H9 (cell line): Measurements from ENCODE around the gene SRP68. TPM values are rescaled to one million over a fixed set of nuclear protein-coding genes. Genes with fewer than 3 reads are reported as not detected.

ENCODE experiments used
- DNase-seq: peaks from one replicate; pipeline ENCODE4 v3.0.0-alpha.2; 2017
- H2AFZ ChIP-seq: one replicate; pipeline ENCODE4 v1.6.1; 2013; ENCODE audit warnings: mild to moderate bottlenecking, low read length, control low read depth, moderate library complexity
- H2AK5ac ChIP-seq: 2 replicates; pipeline ENCODE4 v1.6.1; 2013; ENCODE audit warnings: low read length, control low read depth, mixed read lengths; ENCODE audit not compliant: insufficient read length
- H2BK120ac ChIP-seq: one replicate; pipeline ENCODE4 v1.6.1; 2013; ENCODE audit warnings: low read depth, mild to moderate bottlenecking, low read length, control low read depth, inconsistent platforms; ENCODE audit not compliant: poor library complexity, severe bottlenecking
- H2BK12ac ChIP-seq: 2 replicates; pipeline ENCODE4 v1.6.1; 2013; ENCODE audit warnings: low read length, control low read depth, mixed read lengths, low read depth; ENCODE audit not compliant: insufficient read length
- H2BK15ac ChIP-seq: 2 replicates; pipeline ENCODE4 v1.6.1; 2013; ENCODE audit warnings: low read depth, low read length, control low read depth
- H2BK20ac ChIP-seq: one replicate; pipeline ENCODE4 v1.6.1; 2013; ENCODE audit warnings: low read depth, mild to moderate bottlenecking, low read length, control low read depth, inconsistent platforms; ENCODE audit not compliant: poor library complexity, severe bottlenecking
- H2BK5ac ChIP-seq: 2 replicates; pipeline ENCODE4 v1.6.1; 2013; ENCODE audit warnings: low read length, control low read depth, mixed read lengths; ENCODE audit not compliant: insufficient read length
- H3K14ac ChIP-seq: 2 replicates; pipeline ENCODE4 v1.6.1; 2013; ENCODE audit warnings: low read length, control low read depth; ENCODE audit not compliant: insufficient read depth
- H3K18ac ChIP-seq: 2 replicates; pipeline ENCODE4 v1.6.1; 2013; ENCODE audit warnings: low read depth, mild to moderate bottlenecking, mixed read lengths, low read length, control low read depth; ENCODE audit not compliant: insufficient read length
- H3K23ac ChIP-seq: 2 replicates; pipeline ENCODE4 v1.6.1; 2013; ENCODE audit warnings: low read length, control low read depth, mixed read lengths, low read depth; ENCODE audit not compliant: insufficient read length
- H3K23me2 ChIP-seq: 2 replicates; pipeline ENCODE4 v1.6.1; 2013; ENCODE audit warnings: low read depth, mild to moderate bottlenecking, mixed read lengths, low read length, control low read depth; ENCODE audit not compliant: insufficient read length, poor library complexity, severe bottlenecking
- H3K27ac ChIP-seq: 2 replicates; pipeline ENCODE4 v1.5.1; 2013; ENCODE audit warnings: low read length, control low read depth, mixed read lengths, low read depth; ENCODE audit not compliant: insufficient read length
- H3K27me3 ChIP-seq: 2 replicates; pipeline ENCODE4 v1.6.1; 2013; ENCODE audit warnings: low read length, control low read depth, inconsistent platforms; ENCODE audit not compliant: insufficient read depth
- H3K4ac ChIP-seq: 2 replicates; pipeline ENCODE4 v1.6.1; 2013; ENCODE audit warnings: low read depth, mild to moderate bottlenecking, control low read depth, inconsistent platforms, low read length, moderate library complexity
- H3K4me1 ChIP-seq: 2 replicates; pipeline ENCODE4 v1.6.1; 2013; ENCODE audit warnings: low read length, control low read depth, inconsistent platforms; ENCODE audit not compliant: insufficient read depth
- H3K4me2 ChIP-seq: 2 replicates; pipeline ENCODE4 v1.6.1; 2013; ENCODE audit warnings: low read length, control low read depth, mixed read lengths; ENCODE audit not compliant: insufficient read length, insufficient read depth
- H3K56ac ChIP-seq: 2 replicates; pipeline ENCODE4 v1.6.1; 2013; ENCODE audit warnings: low read depth, mild to moderate bottlenecking, mixed read lengths, low read length, control low read depth; ENCODE audit not compliant: insufficient read length
- H3K79me1 ChIP-seq: 2 replicates; pipeline ENCODE4 v1.6.1; 2013; ENCODE audit warnings: low read depth, mild to moderate bottlenecking, moderate library complexity, low read length, control low read depth, inconsistent platforms; ENCODE audit not compliant: insufficient read depth, poor library complexity, severe bottlenecking
- H3K79me2 ChIP-seq: 2 replicates; pipeline ENCODE4 v1.6.1; 2013; ENCODE audit warnings: low read length, control low read depth, inconsistent platforms; ENCODE audit not compliant: insufficient read depth
- H3K9ac ChIP-seq: 2 replicates; pipeline ENCODE4 v1.6.1; 2013; ENCODE audit warnings: low read length, control low read depth, mixed read lengths; ENCODE audit not compliant: insufficient read length; ENCODE audit errors: extremely low read depth
- H3K9me3 ChIP-seq: one replicate; pipeline ENCODE4 v1.6.1; 2013; ENCODE audit warnings: low read depth, low read length, inconsistent platforms; ENCODE audit not compliant: control insufficient read depth
- H3T11ph ChIP-seq: one replicate; pipeline ENCODE4 v1.6.1; 2013; ENCODE audit warnings: mild to moderate bottlenecking, low read length, control low read depth, inconsistent platforms
- H4K20me1 ChIP-seq: one replicate; pipeline ENCODE4 v1.6.1; 2013; ENCODE audit not compliant: control insufficient read depth, insufficient read length, insufficient read depth
- H4K5ac ChIP-seq: 2 replicates; pipeline ENCODE4 v1.6.1; 2013; ENCODE audit warnings: low read depth, mild to moderate bottlenecking, mixed read lengths, low read length, control low read depth; ENCODE audit not compliant: insufficient read length
- H4K8ac ChIP-seq: replicated peaks from 2 replicates; pipeline ENCODE4 v1.6.1; 2013; ENCODE audit warnings: low read length, control low read depth, mixed read lengths, low read depth; ENCODE audit not compliant: insufficient read length
- H4K91ac ChIP-seq: 2 replicates; pipeline ENCODE4 v1.6.1; 2013; ENCODE audit warnings: low read depth, mild to moderate bottlenecking, moderate library complexity, mixed read lengths, low read length, control low read depth; ENCODE audit not compliant: insufficient read length
- H3K27ac Mint-ChIP-seq, 3 experiments: 2 replicates in 2 of 3; 3 replicates in 1 of 3; pipeline ENCODE4 v1.8.0; 2020 to 2021; ENCODE audit warnings: mixed read lengths in 3 of 3, mild to moderate bottlenecking in 1 of 3, moderate library complexity in 1 of 3
- H3K27me3 Mint-ChIP-seq: 2 replicates; pipeline ENCODE4 v1.8.0; 2021; ENCODE audit warnings: low read depth, mild to moderate bottlenecking, moderate library complexity, mixed read lengths
- H3K36me3 Mint-ChIP-seq, 3 experiments: 2 replicates in 2 of 3; 3 replicates in 1 of 3; pipeline ENCODE4 v1.8.0; 2020 to 2021; ENCODE audit warnings: low read depth in 3 of 3, mixed read lengths in 3 of 3; ENCODE audit not compliant: insufficient read depth in 1 of 3
- H3K4me1 Mint-ChIP-seq, 2 experiments: 2 replicates each; pipeline ENCODE4 v1.8.0; 2020; ENCODE audit warnings: mixed read lengths in 2 of 2
- H3K4me3 Mint-ChIP-seq, 2 experiments: 2 replicates in 1 of 2; 3 replicates in 1 of 2; pipeline ENCODE4 v1.8.0; 2020 to 2021; ENCODE audit warnings: mild to moderate bottlenecking in 2 of 2, mixed read lengths in 2 of 2, moderate library complexity in 1 of 2
- H3K9me3 Mint-ChIP-seq, 2 experiments: 2 replicates in 1 of 2; 3 replicates in 1 of 2; pipeline ENCODE4 v1.8.0; 2020; ENCODE audit warnings: mild to moderate bottlenecking in 2 of 2, mixed read lengths in 2 of 2, moderate library complexity in 1 of 2
- WGBS: extraction: QIAGEN DNeasy Blood & Tissue Kit; methylation state at CpG from one replicate; pipeline ENCODE4 v1.1.7; 2013; ENCODE audit warnings: missing lambda C conversion rate, low lambda C conversion rate, mixed read lengths; ENCODE audit not compliant: insufficient read length; ENCODE audit errors: extremely low coverage; 5-methylcytosine and 5-hydroxymethylcytosine counted together
- total RNA-seq: library from RNA; stranded (reverse); gene quantifications from 2 replicates; pipeline ENCODE4 v1.2.1, GENCODE V29; 2021
- TF ChIP-seq, protein P1 (sequence below): fragments of 200-600 bp; sonication (generic); conservative IDR thresholded peaks from 3 replicates; pipeline ENCODE4 v1.8.0; 2021; ENCODE audit warnings: antibody characterized with exemption, mild to moderate bottlenecking

Gene SRP68
- total RNA-seq, 1 experiment from 2014 or later, result 86.1 TPM

GRCh38 chr17:76053246-76054111 is 18.8 kb downstream of the SRP68 start:
- Histone ChIP-seq H3K18ac (no peak overlapping the region), H3K4ac (no peak overlapping the region), H3K27me3 (no peaks in the 10 kb centered on the region), H3K9ac (no peak overlapping the region), H2AK5ac (no peak overlapping the region), H3K56ac (no peak overlapping the region), H3K79me2 (no peaks in the 10 kb centered on the region), H3K9me3 (no peaks in the 10 kb centered on the region), H3K4me2 (no peak overlapping the region), H3T11ph (no peak overlapping the region), H4K8ac (no peak overlapping the region), H3K79me1 (no peaks in the 10 kb centered on the region), H3K23ac (no peak overlapping the region), H2BK120ac (no peak overlapping the region), H3K14ac (no peak overlapping the region), H3K23me2 (no peaks in the 10 kb centered on the region), H4K5ac (no peak overlapping the region), H4K91ac (no peak overlapping the region), H3K4me1 (no peaks in the 10 kb centered on the region), H3K27ac (no peak overlapping the region), H2BK15ac (no peak overlapping the region), H4K20me1 (no peaks in the 10 kb centered on the region), H2BK5ac (no peak overlapping the region), H2BK20ac (no peak overlapping the region), H2BK12ac (no peak overlapping the region), H2AFZ (no peak overlapping the region)
- TF ChIP-seq, protein P1, sequence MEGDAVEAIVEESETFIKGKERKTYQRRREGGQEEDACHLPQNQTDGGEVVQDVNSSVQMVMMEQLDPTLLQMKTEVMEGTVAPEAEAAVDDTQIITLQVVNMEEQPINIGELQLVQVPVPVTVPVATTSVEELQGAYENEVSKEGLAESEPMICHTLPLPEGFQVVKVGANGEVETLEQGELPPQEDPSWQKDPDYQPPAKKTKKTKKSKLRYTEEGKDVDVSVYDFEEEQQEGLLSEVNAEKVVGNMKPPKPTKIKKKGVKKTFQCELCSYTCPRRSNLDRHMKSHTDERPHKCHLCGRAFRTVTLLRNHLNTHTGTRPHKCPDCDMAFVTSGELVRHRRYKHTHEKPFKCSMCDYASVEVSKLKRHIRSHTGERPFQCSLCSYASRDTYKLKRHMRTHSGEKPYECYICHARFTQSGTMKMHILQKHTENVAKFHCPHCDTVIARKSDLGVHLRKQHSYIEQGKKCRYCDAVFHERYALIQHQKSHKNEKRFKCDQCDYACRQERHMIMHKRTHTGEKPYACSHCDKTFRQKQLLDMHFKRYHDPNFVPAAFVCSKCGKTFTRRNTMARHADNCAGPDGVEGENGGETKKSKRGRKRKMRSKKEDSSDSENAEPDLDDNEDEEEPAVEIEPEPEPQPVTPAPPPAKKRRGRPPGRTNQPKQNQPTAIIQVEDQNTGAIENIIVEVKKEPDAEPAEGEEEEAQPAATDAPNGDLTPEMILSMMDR, result no peak
- Mint-ChIP-seq H3K27ac (peak overlapping the region in 2 of 3 experiments; percentile 31 to 54; a peak in 2 of 7 replicates), H3K36me3 (peaks cover 33 to 76% (median 71%) of the 10 kb centered on the region in 3 experiments; a peak in 6 of 7 replicates), H3K4me3 (no peak overlapping the region), H3K27me3 (no peaks in the 10 kb centered on the region), H3K9me3 (no peaks in the 10 kb centered on the region), H3K4me1 (peaks cover 7 to 15% of the 10 kb centered on the region in 2 experiments)
- DNase-seq, result no peak
- no CpG with 5 or more reads among the region's 17 CpGs for WGBS
